ENCODE data around the gene MTCH2. TPM values are rescaled to one million over a fixed set of nuclear protein-coding genes. Genes with fewer than 3 reads are reported as not detected.

MTCH2 gene
- total and polyA plus RNA-seq, 2 donors (not counting 1 experiment from before 2014, with no cell fraction given) = 18.1 to 26.9 TPM

- H3K4me2 ChIP-seq (replicated peaks; ENCODE audit: low read depth, low read length, poor library complexity, severe bottlenecking) = peak overlapping the region; percentile 53
- DNase-seq = peak; percentile 65
- H3K27me3 ChIP-seq (replicated peaks in 1 of 4; ENCODE audit: control extremely low read depth in 1 of 4, control insufficient read depth in 3 of 4, insufficient read depth in 4 of 4, low read length in 3 of 4) = no peaks in the 10 kb centered on the region
- peak overlapping the region; percentile 12 for H2AFZ ChIP-seq (ENCODE audit: insufficient read depth, low read depth, low read length, poor library complexity, severe bottlenecking)
- WGBS (ENCODE audit: insufficient coverage) = 16% methylated on average over 3 of the region's 6 CpGs
- H3K27ac Mint-ChIP-seq = peak overlapping the region; percentile 33
- intact Hi-C loops (cut with micrococcal nuclease) = no loop called here
- no peaks in the 10 kb centered on the region for H3K27me3 Mint-ChIP-seq
- H3K9ac ChIP-seq (ENCODE audit: low read length) = peak overlapping the region; percentile 15
- no peaks in the 10 kb centered on the region for H3K9me3 ChIP-seq (ENCODE audit: control extremely low read depth in 1 of 3, control insufficient read depth in 2 of 3, insufficient read depth in 1 of 3, low read length in 2 of 3)
- no peaks in the 10 kb centered on the region for H3K9me3 Mint-ChIP-seq (ENCODE audit: insufficient read depth)
- no peaks in the 10 kb centered on the region for H3K79me2 ChIP-seq (ENCODE audit: control insufficient read depth, insufficient read depth, low read length)
- peak overlapping the region in 1 of 5 experiments; percentile 22 for H3K4me3 ChIP-seq (ENCODE audit: control extremely low read depth in 1 of 5, extremely low read depth in 1 of 5, insufficient read depth in 1 of 5, low read depth in 2 of 5, low read length in 4 of 5)
- H3K36me3 ChIP-seq (replicated peaks in 1 of 2; ENCODE audit: control extremely low read depth in 1 of 2, control insufficient read depth in 1 of 2, extremely low read depth in 1 of 2, insufficient read depth in 2 of 2, low read length in 1 of 2) = no peaks in the 10 kb centered on the region
- H3K4me1 Mint-ChIP-seq = peaks cover 15% of the 10 kb centered on the region
- TF ChIP-seq CTCF (IDR thresholded peaks at IDR 0.05) = no peak
- no peak for TF ChIP-seq EZH2 (IDR thresholded peaks at IDR 0.05; ENCODE audit: borderline replicate concordance, insufficient read depth, low read depth, low read length, poor library complexity, severe bottlenecking)
- peaks cover 12 to 16% of the 10 kb centered on the region in 2 donors for H3K4me1 ChIP-seq (ENCODE audit: control insufficient read depth in 2 of 2, insufficient read depth in 2 of 2, low read length in 2 of 2)
- H3K4me3 Mint-ChIP-seq = peak overlapping the region; percentile 65
- ATAC-seq (ENCODE audit: low read depth) = peak; percentile 88
- CTCF ChIA-PET = no interaction called here
- POLR2A ChIA-PET = no interaction called here
- H3K27ac ChIP-seq (ENCODE audit: low read length in 2 of 2) = peak overlapping the region in 1 of 2 donors; percentile 50
- no peaks in the 10 kb centered on the region for H4K20me1 ChIP-seq (ENCODE audit: control insufficient read depth, insufficient read depth, low read length, poor library complexity, severe bottlenecking)
Observed at GRCh38 chr11:47611348-47611794, 31.0 kb downstream of the MTCH2 start.

DNA sequence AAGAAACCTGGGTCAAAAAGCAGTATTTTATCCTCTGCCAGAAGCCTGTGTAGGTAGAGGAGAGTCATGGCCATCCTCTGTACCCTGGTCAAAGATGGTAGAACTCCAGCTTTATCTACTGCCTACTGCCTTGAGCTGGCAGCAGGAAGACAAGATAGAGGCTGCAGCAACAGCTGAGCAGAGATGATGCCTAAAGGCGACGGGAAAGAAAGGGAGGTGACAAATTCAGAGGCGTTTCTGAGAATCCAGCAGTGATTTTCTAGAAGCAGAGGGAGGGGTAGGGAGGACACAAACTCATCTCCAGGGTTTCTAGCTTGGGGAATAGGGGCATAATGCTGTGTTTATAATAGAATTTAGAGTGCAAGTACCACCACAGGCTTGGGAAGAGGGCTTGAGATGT is 32.7 kb downstream of the MTCH2 start:
- Histone ChIP-seq H3K27me3 (replicated peaks in 1 of 4; ENCODE audit: control extremely low read depth in 1 of 4, control insufficient read depth in 3 of 4, insufficient read depth in 4 of 4, low read length in 3 of 4) (no peaks in the 10 kb centered on the region), H3K4me3 (ENCODE audit: control extremely low read depth in 1 of 5, extremely low read depth in 1 of 5, insufficient read depth in 1 of 5, low read depth in 2 of 5, low read length in 4 of 5) (no peak overlapping the region), H3K9me3 (ENCODE audit: control extremely low read depth in 1 of 3, control insufficient read depth in 2 of 3, insufficient read depth in 1 of 3, low read length in 2 of 3) (no peaks in the 10 kb centered on the region), H3K27ac (ENCODE audit: low read length in 2 of 2) (no peak overlapping the region), H3K79me2 (ENCODE audit: control insufficient read depth, insufficient read depth, low read length) (no peaks in the 10 kb centered on the region), H3K36me3 (replicated peaks in 1 of 2; ENCODE audit: control extremely low read depth in 1 of 2, control insufficient read depth in 1 of 2, extremely low read depth in 1 of 2, insufficient read depth in 2 of 2, low read length in 1 of 2) (peaks cover 0 to 4% of the 10 kb centered on the region in 2 experiments), H3K4me1 (ENCODE audit: control insufficient read depth in 2 of 2, insufficient read depth in 2 of 2, low read length in 2 of 2) (peaks cover 12 to 16% of the 10 kb centered on the region in 2 donors), H3K4me2 (replicated peaks; ENCODE audit: low read depth, low read length, poor library complexity, severe bottlenecking) (no peak overlapping the region), H4K20me1 (ENCODE audit: control insufficient read depth, insufficient read depth, low read length, poor library complexity, severe bottlenecking) (no peaks in the 10 kb centered on the region), H3K9ac (ENCODE audit: low read length) (no peak overlapping the region), H2AFZ (ENCODE audit: insufficient read depth, low read depth, low read length, poor library complexity, severe bottlenecking) (no peak overlapping the region)
- no peak overlapping the region for H3K4me3 Mint-ChIP-seq
- ATAC-seq (ENCODE audit: low read depth) = no peak
- CTCF ChIA-PET = no interaction called here
- 87% methylated on average over 3 of the region's 3 CpGs for WGBS (ENCODE audit: insufficient coverage)
- TF ChIP-seq CTCF (IDR thresholded peaks at IDR 0.05) (no peak), EZH2 (IDR thresholded peaks at IDR 0.05; ENCODE audit: borderline replicate concordance, insufficient read depth, low read depth, low read length, poor library complexity, severe bottlenecking) (no peak)
- no peak overlapping the region for H3K27ac Mint-ChIP-seq
- DNase-seq = no peak
- POLR2A ChIA-PET = no interaction called here
- intact Hi-C loops (cut with micrococcal nuclease) = no loop called here
- peaks cover 15% of the 10 kb centered on the region for H3K4me1 Mint-ChIP-seq
- H3K27me3 Mint-ChIP-seq = no peaks in the 10 kb centered on the region
- H3K9me3 Mint-ChIP-seq (ENCODE audit: insufficient read depth) = no peaks in the 10 kb centered on the region
